Prostate gland (tissue), 2 donors: ENCODE data around the gene PTPRE.

Experiments
- POLR2A ChIP-seq: fragments of 450-650 bp; IDR thresholded peaks from one replicate; pipeline ENCODE4 v1.6.1; 2016; ENCODE audit warnings: antibody characterized with exemption, mild to moderate bottlenecking
- TF ChIP-seq, protein P1 (sequence below), 4 experiments: fragments of 200-600 bp in 2 of 4; fragments of 450-650 bp in 2 of 4; sonication (generic) in 2 of 4; IDR thresholded peaks; 1 replicate in 3 of 4; 2 replicates in 1 of 4; pipeline ENCODE4 v1.5.1; 2016 to 2019; ENCODE audit warnings: antibody characterized with exemption in 4 of 4, mild to moderate bottlenecking in 2 of 4, moderate library complexity in 2 of 4

GRCh38 chr10:127999297-128000129 is 92.6 kb downstream of the PTPRE start:
- TF ChIP-seq, protein P1, sequence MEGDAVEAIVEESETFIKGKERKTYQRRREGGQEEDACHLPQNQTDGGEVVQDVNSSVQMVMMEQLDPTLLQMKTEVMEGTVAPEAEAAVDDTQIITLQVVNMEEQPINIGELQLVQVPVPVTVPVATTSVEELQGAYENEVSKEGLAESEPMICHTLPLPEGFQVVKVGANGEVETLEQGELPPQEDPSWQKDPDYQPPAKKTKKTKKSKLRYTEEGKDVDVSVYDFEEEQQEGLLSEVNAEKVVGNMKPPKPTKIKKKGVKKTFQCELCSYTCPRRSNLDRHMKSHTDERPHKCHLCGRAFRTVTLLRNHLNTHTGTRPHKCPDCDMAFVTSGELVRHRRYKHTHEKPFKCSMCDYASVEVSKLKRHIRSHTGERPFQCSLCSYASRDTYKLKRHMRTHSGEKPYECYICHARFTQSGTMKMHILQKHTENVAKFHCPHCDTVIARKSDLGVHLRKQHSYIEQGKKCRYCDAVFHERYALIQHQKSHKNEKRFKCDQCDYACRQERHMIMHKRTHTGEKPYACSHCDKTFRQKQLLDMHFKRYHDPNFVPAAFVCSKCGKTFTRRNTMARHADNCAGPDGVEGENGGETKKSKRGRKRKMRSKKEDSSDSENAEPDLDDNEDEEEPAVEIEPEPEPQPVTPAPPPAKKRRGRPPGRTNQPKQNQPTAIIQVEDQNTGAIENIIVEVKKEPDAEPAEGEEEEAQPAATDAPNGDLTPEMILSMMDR (IDR thresholded peaks at IDR 0.05) = no peak
- no peak for TF ChIP-seq POLR2A
